Measurements from ENCODE around the gene NUDT3.
"Not testable (repeated sequence)": the region's sequence is repeated elsewhere in the genome, so short reads cannot be mapped to it uniquely, and the experiment has no call there.

The NUDT3 gene

GRCh38 chr6:34385793-34386195 lies 6.7 kb downstream of the NUDT3 start:
- TF ChIP-seq CTCF (IDR thresholded peaks at IDR 0.05) (no peak), ZFX (IDR thresholded peaks at IDR 0.05; ENCODE audit: borderline replicate concordance) (no peak)
- H3K27ac ChIP-seq, result no peak overlapping the region

- H3K27ac ChIP-seq, result no peak overlapping the region
- TF ChIP-seq CTCF (IDR thresholded peaks at IDR 0.05) (no peak), ZFX (IDR thresholded peaks at IDR 0.05; ENCODE audit: borderline replicate concordance) (no peak)
These were observed 7.9 kb downstream of the NUDT3 start for GRCh38 chr6:34384321-34385153.

GRCh38 chr6:34383656-34384320 lies 8.7 kb downstream of the NUDT3 start:
- no peak for TF ChIP-seq ZFX (IDR thresholded peaks at IDR 0.05; ENCODE audit: borderline replicate concordance)
- H3K27ac ChIP-seq, result no peak overlapping the region

- no peak overlapping the region for H3K27ac ChIP-seq
- TF ChIP-seq ZFX (IDR thresholded peaks at IDR 0.05; ENCODE audit: borderline replicate concordance) (no peak), CTCF (IDR thresholded peaks at IDR 0.05) (no peak; the same call in 1 of the 2 replicates)
These were observed 9.3 kb downstream of the NUDT3 start for GRCh38 chr6:34383161-34383631.

- TF ChIP-seq CTCF (IDR thresholded peaks at IDR 0.05) (no peak), ZFX (IDR thresholded peaks at IDR 0.05; ENCODE audit: borderline replicate concordance) (no peak)
- no peak overlapping the region for H3K27ac ChIP-seq
These were observed 11.4 kb downstream of the NUDT3 start for GRCh38 chr6:34381081-34381480.

- H3K27ac ChIP-seq, result no peak overlapping the region
- TF ChIP-seq CTCF (IDR thresholded peaks at IDR 0.05) (no peak), ZFX (IDR thresholded peaks at IDR 0.05; ENCODE audit: borderline replicate concordance) (no peak)
These were observed 14.0 kb downstream of the NUDT3 start for GRCh38 chr6:34378470-34378869.

GRCh38 chr6:34377984-34378383 lies 14.5 kb downstream of the NUDT3 start:
- TF ChIP-seq CTCF (IDR thresholded peaks at IDR 0.05) (no peak), ZFX (IDR thresholded peaks at IDR 0.05; ENCODE audit: borderline replicate concordance) (no peak)
- no peak overlapping the region for H3K27ac ChIP-seq

- not testable (repeated sequence) for H3K27ac ChIP-seq
These were observed 14.9 kb downstream of the NUDT3 start for GRCh38 chr6:34377571-34377970.

All from 22Rv1 (cell line).